ENCODE data around the gene MAML3. TPM values are rescaled to one million over a fixed set of nuclear protein-coding genes. Genes with fewer than 3 reads are reported as not detected.

Gene MAML3
- total and polyA plus RNA-seq, 2 of the 13 experiments (the other 11 are each of a cell fraction or from before 2014, with no cell fraction given) = 0.05 to 0.13 TPM

- TF ChIP-seq HMGXB3 (CRISPR knock-in tag; IDR thresholded peaks at IDR 0.05; ENCODE audit: borderline replicate concordance) (no peak), ZNF501 (CRISPR knock-in tag; IDR thresholded peaks at IDR 0.05) (peak; percentile 73), TCF7 (IDR thresholded peaks at IDR 0.05; ENCODE audit: low read depth) (no peak), YEATS2 (CRISPR knock-in tag; IDR thresholded peaks at IDR 0.05; ENCODE audit: borderline replicate concordance) (no peak), ZNF652 (CRISPR knock-in tag; IDR thresholded peaks at IDR 0.05; ENCODE audit: borderline replicate concordance, low read depth) (no peak), FOXO4 (CRISPR knock-in tag; conservative IDR thresholded peaks at IDR 0.05) (0 out of 2 replicates have a peak, but pooled peaks have one; percentile 58), XRCC5 (optimal IDR thresholded peaks at IDR 0.05; ENCODE audit: low read length) (peak; percentile 98), ZMYM2 (CRISPR knock-in tag; IDR thresholded peaks at IDR 0.05) (no peak), ZKSCAN1 (IDR thresholded peaks at IDR 0.05; ENCODE audit: low read length) (0 out of 2 replicates have a peak, but pooled peaks have one; percentile 12), NR2F2 (IDR thresholded peaks at IDR 0.05; ENCODE audit: borderline replicate concordance, low read depth) (no peak), ZNF766 (CRISPR knock-in tag; IDR thresholded peaks at IDR 0.05; ENCODE audit: borderline replicate concordance) (0 out of 2 replicates have a peak, but pooled peaks have one; percentile 78), SRSF9 (IDR thresholded peaks at IDR 0.05; ENCODE audit: borderline replicate concordance, insufficient read depth, low read depth, low read length, poor library complexity, severe bottlenecking) (no peak), CREBL2 (CRISPR knock-in tag; IDR thresholded peaks at IDR 0.05; ENCODE audit: borderline replicate concordance) (peak; percentile 38; the same call in 1 of the 2 replicates), NFAT5 (CRISPR knock-in tag; IDR thresholded peaks at IDR 0.05) (no peak), GATA4 (IDR thresholded peaks at IDR 0.05; ENCODE audit: borderline replicate concordance, low read depth) (no peak), FOXC1 (CRISPR knock-in tag; IDR thresholded peaks at IDR 0.05; ENCODE audit: borderline replicate concordance) (peak; percentile 91), ZBTB7A (CRISPR knock-in tag; IDR thresholded peaks at IDR 0.05) (no peak), TAF1 (CRISPR knock-in tag; IDR thresholded peaks at IDR 0.05) (no peak)
Observed at GRCh38 chr4:140153718-140154571, at the start of gene MAML3 (continued).

Measured in HepG2 (cell line).